BJ (cell line): ENCODE data around the gene KEL. TPM values are rescaled to one million over a fixed set of nuclear protein-coding genes. Genes with fewer than 3 reads are reported as not detected.

Experiments used
- CTCF ChIA-PET: fragments of 350-600 bp; formaldehyde crosslinking; extraction: SDS; loops from one replicate; lab custom pipeline; 2021; ENCODE audit warnings: antibody characterized with exemption, inconsistent platforms; lab: Yijun Ruan, JAX
- POLR2A ChIA-PET: fragments of 300-600 bp; sonication (Branson Sonifier 250); formaldehyde crosslinking; extraction: SDS; loops from one replicate; lab custom pipeline; 2021; ENCODE audit warnings: antibody characterized with exemption; lab: Charles Lee
- DNase-seq: peaks from one replicate; pipeline ENCODE4 v3.0.0-alpha.2; 2011; ENCODE audit warnings: low read depth
- H3K27me3 ChIP-seq: 2 replicates; pipeline ENCODE4 v1.6.0; 2011; ENCODE audit warnings: low read length; ENCODE audit not compliant: control insufficient read depth, insufficient read depth
- H3K36me3 ChIP-seq: 2 replicates; pipeline ENCODE4 v1.5.1; 2011; ENCODE audit warnings: low read length; ENCODE audit not compliant: control insufficient read depth, insufficient read depth
- H3K4me3 ChIP-seq: 2 replicates; pipeline ENCODE4 v1.5.1; 2011; ENCODE audit warnings: low read depth, mild to moderate bottlenecking, control low read depth, low read length
- polyA plus RNA-seq: library from polyadenylated mRNA; depleted of rRNA; stranded (reverse); fragments of >200 nt; gene quantifications from 2 replicates; pipeline ENCODE4 v1.2.3, GENCODE V29; 2011
- TF ChIP-seq, protein P1 (sequence below): IDR thresholded peaks from 2 replicates; pipeline ENCODE4 v1.5.1; 2011; ENCODE audit warnings: low read depth, mild to moderate bottlenecking, control low read depth, inconsistent platforms, low read length, moderate library complexity; ENCODE audit not compliant: insufficient read depth

Gene KEL
- polyA plus RNA-seq, 1 experiment = 0.31 TPM

DNA sequence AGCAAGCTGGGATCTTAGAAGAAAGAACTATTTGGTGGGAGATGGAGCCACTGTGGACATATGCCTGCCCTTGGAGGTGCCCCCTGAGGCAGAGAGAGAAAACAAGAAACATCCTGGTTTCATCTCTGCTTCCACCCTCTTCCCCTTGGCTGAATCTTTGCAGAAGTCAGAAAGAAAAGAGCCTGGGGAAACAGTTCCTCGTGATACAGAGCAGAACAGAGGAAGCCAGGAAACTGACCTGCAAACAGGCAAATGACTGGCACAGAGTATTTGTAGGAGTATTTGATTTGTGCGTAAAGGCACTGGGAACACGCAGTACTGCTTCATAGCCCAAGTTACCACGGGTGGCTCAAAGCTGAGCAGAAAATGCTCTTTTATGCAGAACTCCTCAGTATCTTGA, 7.0 kb upstream of the KEL start:
- DNase-seq = no peak
- H3K4me3 ChIP-seq = no peak overlapping the region
- POLR2A ChIA-PET = no interaction called here
- TF ChIP-seq, protein P1, sequence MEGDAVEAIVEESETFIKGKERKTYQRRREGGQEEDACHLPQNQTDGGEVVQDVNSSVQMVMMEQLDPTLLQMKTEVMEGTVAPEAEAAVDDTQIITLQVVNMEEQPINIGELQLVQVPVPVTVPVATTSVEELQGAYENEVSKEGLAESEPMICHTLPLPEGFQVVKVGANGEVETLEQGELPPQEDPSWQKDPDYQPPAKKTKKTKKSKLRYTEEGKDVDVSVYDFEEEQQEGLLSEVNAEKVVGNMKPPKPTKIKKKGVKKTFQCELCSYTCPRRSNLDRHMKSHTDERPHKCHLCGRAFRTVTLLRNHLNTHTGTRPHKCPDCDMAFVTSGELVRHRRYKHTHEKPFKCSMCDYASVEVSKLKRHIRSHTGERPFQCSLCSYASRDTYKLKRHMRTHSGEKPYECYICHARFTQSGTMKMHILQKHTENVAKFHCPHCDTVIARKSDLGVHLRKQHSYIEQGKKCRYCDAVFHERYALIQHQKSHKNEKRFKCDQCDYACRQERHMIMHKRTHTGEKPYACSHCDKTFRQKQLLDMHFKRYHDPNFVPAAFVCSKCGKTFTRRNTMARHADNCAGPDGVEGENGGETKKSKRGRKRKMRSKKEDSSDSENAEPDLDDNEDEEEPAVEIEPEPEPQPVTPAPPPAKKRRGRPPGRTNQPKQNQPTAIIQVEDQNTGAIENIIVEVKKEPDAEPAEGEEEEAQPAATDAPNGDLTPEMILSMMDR = no peak
- no peaks in the 10 kb centered on the region for H3K27me3 ChIP-seq
- H3K36me3 ChIP-seq = no peaks in the 10 kb centered on the region
- CTCF ChIA-PET = interaction anchor here (0.7 kb wide), 2 partner anchors 12 to 14 kb away, joined by 3 read pairs; no protein-coding TSS in a partner anchor

DNA sequence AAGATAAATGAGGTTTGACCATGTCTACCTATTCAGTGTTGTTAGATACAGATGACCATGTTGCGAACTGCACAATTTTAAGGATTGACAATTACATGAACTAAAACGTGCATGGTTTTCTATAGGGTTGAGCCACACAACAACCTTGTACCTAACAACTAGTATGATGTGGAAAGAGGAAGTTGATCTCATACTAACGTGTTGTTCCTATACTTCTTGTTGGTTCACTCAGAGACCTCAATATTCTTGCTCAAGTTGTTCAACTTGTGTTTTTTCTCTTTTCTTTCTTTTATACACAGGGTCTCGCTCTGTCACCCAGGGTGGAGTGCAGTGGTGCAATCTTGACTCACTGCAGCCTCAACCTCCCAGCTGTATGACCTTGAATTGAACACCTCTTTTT, 6.1 kb upstream of the KEL start:
- ChIA-PET POLR2A (no interaction called here), CTCF (no interaction called here)
- TF ChIP-seq, protein P1 = no peak
- no peak for DNase-seq
- H3K36me3 ChIP-seq = no peaks in the 10 kb centered on the region
- H3K27me3 ChIP-seq = no peaks in the 10 kb centered on the region
- no peak overlapping the region for H3K4me3 ChIP-seq

DNA sequence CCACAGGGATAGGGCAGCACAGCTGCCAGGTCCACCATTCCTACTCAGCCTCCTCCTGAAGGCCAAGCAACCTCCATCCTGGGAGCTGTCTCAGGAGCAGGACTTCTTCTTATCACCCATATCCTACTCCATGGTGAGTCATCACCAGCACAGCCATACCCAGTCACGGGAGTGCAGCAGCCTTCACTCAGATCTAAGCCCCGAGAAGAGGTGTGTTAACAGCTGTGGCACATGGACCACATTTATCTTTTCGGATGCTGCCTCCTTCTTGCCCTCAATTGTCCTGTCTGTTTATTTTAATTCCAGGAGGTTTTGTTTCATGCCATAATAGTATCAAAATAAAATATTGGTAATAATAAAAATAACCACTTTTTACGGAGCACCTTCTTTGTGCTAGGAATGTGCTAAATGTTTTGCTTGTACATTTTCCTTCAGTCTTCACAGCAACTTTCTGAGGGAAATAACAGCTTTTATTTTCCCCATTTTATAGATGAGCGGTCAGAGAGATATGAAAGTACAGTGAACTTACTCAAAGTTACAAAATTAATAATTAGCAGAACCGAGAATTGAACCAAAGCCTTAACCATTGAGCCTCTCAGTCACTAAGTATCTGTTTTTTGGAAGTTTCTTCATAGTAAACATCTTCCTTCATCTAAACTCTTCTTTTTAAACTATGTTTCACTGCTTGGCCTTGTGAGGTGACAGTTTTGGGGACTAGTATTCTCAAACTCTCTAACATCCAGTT, 2.5 kb upstream of the KEL start:
- Histone ChIP-seq H3K4me3 (no peak overlapping the region), H3K27me3 (no peaks in the 10 kb centered on the region), H3K36me3 (no peaks in the 10 kb centered on the region)
- CTCF ChIA-PET = no interaction called here
- POLR2A ChIA-PET = no interaction called here
- TF ChIP-seq, protein P1 = no peak
- DNase-seq = no peak

DNA sequence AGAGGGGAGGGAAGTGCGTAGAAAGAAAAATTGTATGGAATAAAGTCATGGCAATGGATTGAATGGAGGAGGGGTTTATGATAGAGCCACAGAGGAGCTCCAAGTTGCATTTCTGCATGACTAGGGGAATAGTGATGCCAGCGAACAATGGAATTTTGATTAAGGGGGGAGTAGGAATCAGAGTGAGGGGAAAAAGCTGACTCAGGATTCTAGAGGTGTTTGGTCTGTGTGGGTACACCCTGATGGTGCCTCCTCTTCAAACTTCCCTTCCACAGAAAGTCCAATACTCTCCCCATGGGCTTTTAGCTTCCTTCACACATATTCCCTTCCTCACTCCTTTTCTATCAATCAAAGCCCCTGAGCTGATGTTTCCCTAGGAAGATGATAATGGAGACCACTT, 1.8 kb upstream of the KEL start:
- Histone ChIP-seq H3K27me3 (no peaks in the 10 kb centered on the region), H3K36me3 (no peaks in the 10 kb centered on the region), H3K4me3 (no peak overlapping the region)
- DNase-seq = no peak
- TF ChIP-seq, protein P1 = no peak
- ChIA-PET POLR2A (no interaction called here), CTCF (interaction anchor here (0.6 kb wide), 1 partner anchor 16 kb away, joined by 3 read pairs; no protein-coding TSS in a partner anchor)

DNA sequence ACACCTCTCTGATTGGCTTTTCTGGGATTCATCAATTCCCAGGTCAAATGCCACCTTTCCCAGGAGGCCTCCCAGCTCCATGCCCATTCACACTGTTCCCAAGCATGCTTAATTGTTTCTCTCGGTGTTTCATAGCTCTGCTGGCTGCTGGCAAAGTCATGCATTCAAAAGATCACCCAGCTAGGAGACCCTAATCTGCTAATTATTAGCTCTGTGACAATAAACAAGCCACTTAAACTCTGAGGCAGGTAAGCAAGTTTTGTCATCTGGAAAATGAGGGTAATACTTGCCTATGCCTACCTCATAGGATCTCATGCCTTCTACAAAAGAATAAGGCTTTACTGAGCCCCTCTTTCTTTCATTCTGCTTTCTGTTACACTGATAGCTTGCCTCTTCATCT, 828 bp upstream of the KEL start:
- no peaks in the 10 kb centered on the region for H3K27me3 ChIP-seq
- CTCF ChIA-PET = no interaction called here
- H3K36me3 ChIP-seq = no peaks in the 10 kb centered on the region
- TF ChIP-seq, protein P1 = no peak
- no peak for DNase-seq
- POLR2A ChIA-PET = no interaction called here
- no peak overlapping the region for H3K4me3 ChIP-seq
